Measurements from ENCODE around the gene CAT. TPM values are rescaled to one million over a fixed set of nuclear protein-coding genes. Genes with fewer than 3 reads are reported as not detected.

The CAT gene
- total and polyA plus RNA-seq, 12 donors = 42.0 to 134 (median 79.6) TPM

GRCh38 chr11:34473603-34474169 is 35.0 kb downstream of the CAT start:
- Histone ChIP-seq H3K27ac (no peak overlapping the region), H3K4me1 (no peaks in the 10 kb centered on the region), H3K27me3 (no peaks in the 10 kb centered on the region), H3K9me3 (no peaks in the 10 kb centered on the region), H3K36me3 (peaks cover 0 to 60% (median 41%) of the 10 kb centered on the region in 9 donors), H3K4me3 (no peak overlapping the region)
- no peak for DNase-seq
- intact Hi-C loops (cut with DNase I) = loop anchor here in 1 of 10 donors (10.0 kb wide), 1 partner anchor 479 kb away; no protein-coding TSS in a partner anchor
- 97 to 98% methylated on average over 4 of the region's 4 CpGs for WGBS, 2 donors
- no peak for ATAC-seq
- TF ChIP-seq CTCF (IDR thresholded peaks at IDR 0.05) = no peak

- Histone ChIP-seq H3K4me3 (no peak overlapping the region), H3K9me3 (no peaks in the 10 kb centered on the region), H3K27ac (no peak overlapping the region), H3K27me3 (no peaks in the 10 kb centered on the region), H3K36me3 (peaks cover 0 to 40% (median 23%) of the 10 kb centered on the region in 9 donors), H3K4me1 (no peaks in the 10 kb centered on the region)
- WGBS, 2 donors = 43 to 53% methylated on average over 3 of the region's 3 CpGs
- no peak for ATAC-seq
- intact Hi-C loops (cut with DNase I) = loop anchor here in 1 of 10 donors (10.0 kb wide), 1 partner anchor 481 kb away; no protein-coding TSS in a partner anchor
- no peak for DNase-seq
- TF ChIP-seq CTCF (IDR thresholded peaks at IDR 0.05) = no peak
Measured at GRCh38 chr11:34475656-34476055, 36.9 kb downstream of the CAT start.

GRCh38 chr11:34476849-34477248 is 38.1 kb downstream of the CAT start:
- DNase-seq (no peak), ATAC-seq (no peak)
- H3K27me3 ChIP-seq = no peaks in the 10 kb centered on the region
- peaks cover 0 to 28% (median 13%) of the 10 kb centered on the region in 9 donors for H3K36me3 ChIP-seq
- 85 to 88% methylated on average over 4 of the region's 4 CpGs for WGBS, 2 donors
- no peaks in the 10 kb centered on the region for H3K4me1 ChIP-seq
- no peak overlapping the region for H3K4me3 ChIP-seq
- H3K9me3 ChIP-seq = no peaks in the 10 kb centered on the region
- no peak overlapping the region for H3K27ac ChIP-seq
- TF ChIP-seq CTCF (IDR thresholded peaks at IDR 0.05) = no peak
- intact Hi-C loops (cut with DNase I) = loop anchor here in 1 of 10 donors (10.0 kb wide), 1 partner anchor 482 kb away; no protein-coding TSS in a partner anchor

GRCh38 chr11:34478845-34479663 is 40.3 kb downstream of the CAT start:
- DNase-seq (no peak), ATAC-seq (no peak)
- TF ChIP-seq CTCF (IDR thresholded peaks at IDR 0.05) = no peak
- intact Hi-C loops (cut with DNase I) = loop anchor here in 1 of 10 donors (10.0 kb wide), 1 partner anchor 484 kb away; no protein-coding TSS in a partner anchor
- no peaks in the 10 kb centered on the region for H3K27me3 ChIP-seq
- no peak overlapping the region for H3K4me3 ChIP-seq
- peaks cover 0 to 6% (median 0%) of the 10 kb centered on the region in 9 donors for H3K36me3 ChIP-seq
- WGBS, 2 donors = 77 to 79% methylated on average over 8 of the region's 8 CpGs
- H3K9me3 ChIP-seq = no peaks in the 10 kb centered on the region
- H3K27ac ChIP-seq = no peak overlapping the region
- no peaks in the 10 kb centered on the region for H3K4me1 ChIP-seq

Data from heart right ventricle (tissue), 16 donors.